PC-3 (cell line): Measurements from ENCODE around the gene C12orf75. TPM values are rescaled to one million over a fixed set of nuclear protein-coding genes. Genes with fewer than 3 reads are reported as not detected.

ENCODE experiments used
- ATAC-seq: fragments of 200-7000 bp; cut with Tn5 transposase; 2 replicates; pipeline ENCODE4 v1.9.1; 2020; ENCODE audit warnings: mild to moderate bottlenecking, moderate library complexity
- BruUV-seq: library from RNA; stranded (reverse); fragments of 400-500 nt; replicated peaks from 2 replicates; lab custom pipeline; 2021; lab: Mats Ljungman, UMichigan
- CTCF ChIA-PET: fragments of 300-600 bp; sonication (Branson Sonifier 250); formaldehyde crosslinking; loops from one replicate; lab custom pipeline; 2022; ENCODE audit warnings: antibody characterized with exemption; lab: Charles Lee
- POLR2A ChIA-PET: fragments of 300-600 bp; sonication (Branson Sonifier 250); formaldehyde crosslinking; loops from one replicate; lab custom pipeline; 2022; ENCODE audit warnings: antibody characterized with exemption; ENCODE audit not compliant: unreplicated experiment; lab: Charles Lee
- DNase-seq: peaks from one replicate; pipeline ENCODE4 v3.0.0-alpha.2; 2015
- H2AFZ ChIP-seq: fragments of 300-600 bp; sonication (generic); 2 replicates; pipeline ENCODE4 v1.6.0; 2016; ENCODE audit warnings: antibody characterized with exemption, low read length
- H3F3A ChIP-seq: fragments of 300-600 bp; sonication (generic); one replicate; pipeline ENCODE4 v1.6.0; 2017; ENCODE audit warnings: antibody characterized with exemption, low read length, control low read depth, mild to moderate bottlenecking; ENCODE audit not compliant: unreplicated experiment
- H3K27ac ChIP-seq: fragments of 300-600 bp; sonication (generic); 2 replicates; pipeline ENCODE4 v1.5.1; 2016; ENCODE audit warnings: mild to moderate bottlenecking, low read length
- H3K27me3 ChIP-seq: fragments of 300-600 bp; sonication (generic); 2 replicates; pipeline ENCODE4 v1.6.1; 2016; ENCODE audit warnings: low read length, mixed read lengths
- H3K36me3 ChIP-seq: fragments of 300-600 bp; sonication (generic); 2 replicates; pipeline ENCODE4 v1.6.1; 2016; ENCODE audit warnings: low read depth, mixed run types, low read length, mixed read lengths
- H3K4me1 ChIP-seq: fragments of 300-600 bp; sonication (generic); 2 replicates; pipeline ENCODE4 v1.5.1; 2016; ENCODE audit warnings: low read length; ENCODE audit not compliant: insufficient read depth
- H3K4me2 ChIP-seq: fragments of 300-600 bp; sonication (generic); 2 replicates; pipeline ENCODE4 v1.6.0; 2016; ENCODE audit warnings: low read length
- H3K4me3 ChIP-seq: fragments of 300-600 bp; sonication (generic); 2 replicates; pipeline ENCODE4 v1.5.1; 2016; ENCODE audit warnings: mild to moderate bottlenecking, low read length, mixed read lengths
- H3K79me2 ChIP-seq: fragments of 300-600 bp; sonication (generic); 2 replicates; pipeline ENCODE4 v1.6.1; 2017; ENCODE audit warnings: low read length, mixed read lengths
- H3K9ac ChIP-seq: fragments of 300-600 bp; sonication (generic); 2 replicates; pipeline ENCODE4 v1.6.0; 2016; ENCODE audit warnings: mild to moderate bottlenecking, low read length
- H3K9me2 ChIP-seq: fragments of 300-600 bp; sonication (generic); replicated peaks from 2 replicates; pipeline ENCODE4 v1.6.1; 2016; ENCODE audit warnings: mixed run types, low read length, mixed read lengths
- H3K9me3 ChIP-seq: fragments of 300-600 bp; sonication (generic); 2 replicates; pipeline ENCODE4 v1.6.1; 2016; ENCODE audit warnings: low read length, mixed read lengths
- H4K20me1 ChIP-seq: fragments of 300-600 bp; sonication (generic); 2 replicates; pipeline ENCODE4 v1.6.1; 2016; ENCODE audit warnings: low read length, mixed read lengths
- CTCF ChIP-seq: fragments of 300-600 bp; sonication (generic); conservative IDR thresholded peaks from 2 replicates; pipeline ENCODE4 v1.5.1; 2017; ENCODE audit warnings: antibody characterized with exemption, low read depth, mild to moderate bottlenecking, low read length
- EZH2 ChIP-seq: fragments of 300-600 bp; sonication (generic); IDR thresholded peaks from one replicate; pipeline ENCODE4 v1.6.1; 2017; ENCODE audit warnings: antibody characterized with exemption, mild to moderate bottlenecking, low read length; ENCODE audit not compliant: unreplicated experiment
- EZH2phosphoT487 ChIP-seq: fragments of 300-600 bp; sonication (generic); IDR thresholded peaks from 2 replicates; pipeline ENCODE4 v1.6.1; 2018; ENCODE audit warnings: mild to moderate bottlenecking, antibody characterized with exemption, low read length, borderline replicate concordance
- intact Hi-C: fragments of 100-400 bp; cut with micrococcal nuclease; formaldehyde crosslinking; loops from 2 replicates; pipeline ENCODE4 v1.9.0; 2023
- total RNA-seq: library from RNA; depleted of rRNA; stranded (reverse); fragments of >200 nt; gene quantifications from 2 replicates; pipeline ENCODE4 v1.2.3, GENCODE V29; 2014

C12orf75 gene
- total RNA-seq, 1 experiment from 2014 or later, result 144 TPM

GRCh38 chr12:105294886-105295479 lies 35.5 kb upstream of the C12orf75 start:
- Histone ChIP-seq H3K4me1 (peaks cover 7% of the 10 kb centered on the region; the same call in 1 of the 2 replicates), H3K4me3 (no peak overlapping the region), H3K27ac (no peak overlapping the region), H3K9me2 (no peaks in the 10 kb centered on the region), H3K36me3 (0 out of 2 replicates have a peak, but pooled peaks cover 5% of the 10 kb centered on the region), H3K27me3 (no peaks in the 10 kb centered on the region), H3K79me2 (no peaks in the 10 kb centered on the region), H3K9ac (no peak overlapping the region), H3K4me2 (no peak overlapping the region), H3F3A (no peaks in the 10 kb centered on the region), H3K9me3 (peaks cover 9% of the 10 kb centered on the region), H4K20me1 (no peaks in the 10 kb centered on the region), H2AFZ (0 out of 2 replicates have a peak overlapping the region, but pooled peaks have one; percentile 29)
- ChIA-PET CTCF (no interaction called here), POLR2A (no interaction called here)
- ATAC-seq, result no peak
- DNase-seq, result no peak
- no TSS peak for BruUV-seq
- no peak for TF ChIP-seq EZH2
- TF ChIP-seq CTCF, result no peak
- no peak for TF ChIP-seq EZH2phosphoT487
- intact Hi-C loops, result no loop called here

- Histone ChIP-seq H3K79me2 (no peaks in the 10 kb centered on the region), H3K9me3 (peaks cover 9% of the 10 kb centered on the region), H2AFZ (no peak overlapping the region), H3K27me3 (no peaks in the 10 kb centered on the region), H3K4me2 (no peak overlapping the region), H3K9ac (no peak overlapping the region), H3F3A (no peaks in the 10 kb centered on the region), H3K4me3 (no peak overlapping the region), H3K27ac (no peak overlapping the region), H4K20me1 (no peaks in the 10 kb centered on the region), H3K9me2 (no peaks in the 10 kb centered on the region), H3K4me1 (peaks cover 7% of the 10 kb centered on the region; the same call in 1 of the 2 replicates), H3K36me3 (0 out of 2 replicates have a peak, but pooled peaks cover 5% of the 10 kb centered on the region)
- POLR2A ChIA-PET, result no interaction called here
- ATAC-seq (no peak), DNase-seq (no peak)
- CTCF ChIA-PET, result no interaction called here
- TF ChIP-seq EZH2 (no peak), CTCF (no peak), EZH2phosphoT487 (no peak)
- intact Hi-C loops, result no loop called here
- no TSS peak for BruUV-seq
These were observed 34.1 kb upstream of the C12orf75 start for GRCh38 chr12:105296116-105297089.
